Measurements from ENCODE around the gene TGM2. TPM values are rescaled to one million over a fixed set of nuclear protein-coding genes. Genes with fewer than 3 reads are reported as not detected.

The TGM2 gene
- total RNA-seq (10 to 100 TPM; 15.5 to 63.3 TPM), polyA plus RNA-seq (ENCODE audit: insufficient read length in 2 of 2) (10 to 100 TPM; 12.9 to 23.7 TPM)
- long read RNA-seq, donor 1, full-length matches to known transcripts = 1 of 1 reads
- long read RNA-seq, donor 1, partial matches to known transcripts = 0 of 1 reads
- long read RNA-seq, donor 1, other reads (novel, unspliced or antisense) = 0 of 1 reads
- long read RNA-seq, donor 2, partial matches to known transcripts = 0 of 2 reads
- long read RNA-seq, donor 2, other reads (novel, unspliced or antisense) = 0 of 2 reads
- long read RNA-seq, donor 3, full-length matches to known transcripts = 3 of 3 reads
- long read RNA-seq, donor 3, partial matches to known transcripts = 0 of 3 reads
- long read RNA-seq, donor 3, other reads (novel, unspliced or antisense) = 0 of 3 reads
- long read RNA-seq, donor 4, full-length matches to known transcripts = 12 of 12 reads
- long read RNA-seq, donor 4, partial matches to known transcripts = 0 of 12 reads
- long read RNA-seq, donor 4, other reads (novel, unspliced or antisense) = 0 of 12 reads

GRCh38 chr20:38165089-38165965 is at the start of gene TGM2:
Gene TGM2, minus strand, starts transcription at chr20:38165270. Its CDS starts 72 bp downstream, at chr20:38165198.
- Histone ChIP-seq H3K27me3 (ENCODE audit: control insufficient read depth, insufficient read depth, low read length) (peaks cover 7% of the 10 kb centered on the region), H3K36me3 (ENCODE audit: control insufficient read depth, insufficient read depth, low read length) (no peaks in the 10 kb centered on the region), H3K4me3 (ENCODE audit: low read depth, low read length) (peak within 1 kb of the TSS; percentile 14), H3K9me3 (ENCODE audit: control insufficient read depth, insufficient read depth, low read length) (no peaks in the 10 kb centered on the region), H3K27ac (ENCODE audit: low read depth, low read length) (no peak within 1 kb of the TSS), H3K4me1 (ENCODE audit: control insufficient read depth, insufficient read depth, low read length) (peaks cover 15% of the 10 kb centered on the region)
- 15% methylated on average over 46 of the region's 46 CpGs for WGBS (ENCODE audit: insufficient coverage)
- DNase-seq (ENCODE audit: low read depth in 4 of 6, low spot score in 6 of 6) = peak in 2 of 6 donors; percentile 28 to 55

- Histone ChIP-seq H3K27ac (ENCODE audit: low read depth, low read length) (no peak overlapping the region), H3K27me3 (ENCODE audit: control insufficient read depth, insufficient read depth, low read length) (no peaks in the 10 kb centered on the region), H3K4me3 (ENCODE audit: low read depth, low read length) (no peak overlapping the region), H3K4me1 (ENCODE audit: control insufficient read depth, insufficient read depth, low read length) (peaks cover 45% of the 10 kb centered on the region), H3K9me3 (ENCODE audit: control insufficient read depth, insufficient read depth, low read length) (no peaks in the 10 kb centered on the region), H3K36me3 (ENCODE audit: control insufficient read depth, insufficient read depth, low read length) (peaks cover 4% of the 10 kb centered on the region)
- DNase-seq (ENCODE audit: low read depth in 4 of 6, low spot score in 6 of 6) = peak in 1 of 6 donors; percentile 93
- WGBS (ENCODE audit: insufficient coverage) = 43% methylated on average over 16 of the region's 19 CpGs
These were observed 49.5 kb upstream of the TGM2 start for GRCh38 chr20:38214256-38215193.

GRCh38 chr20:38213607-38213940 is 48.5 kb upstream of the TGM2 start:
- Histone ChIP-seq H3K27ac (ENCODE audit: low read depth, low read length) (no peak overlapping the region), H3K36me3 (ENCODE audit: control insufficient read depth, insufficient read depth, low read length) (peaks cover 4% of the 10 kb centered on the region), H3K27me3 (ENCODE audit: control insufficient read depth, insufficient read depth, low read length) (no peaks in the 10 kb centered on the region), H3K9me3 (ENCODE audit: control insufficient read depth, insufficient read depth, low read length) (no peaks in the 10 kb centered on the region), H3K4me1 (ENCODE audit: control insufficient read depth, insufficient read depth, low read length) (peaks cover 44% of the 10 kb centered on the region), H3K4me3 (ENCODE audit: low read depth, low read length) (no peak overlapping the region)
- 90% methylated on average over 5 of the region's 5 CpGs for WGBS (ENCODE audit: insufficient coverage)
- DNase-seq (ENCODE audit: low read depth in 4 of 6, low spot score in 6 of 6) = no peak

- Histone ChIP-seq H3K27me3 (ENCODE audit: control insufficient read depth, insufficient read depth, low read length) (no peaks in the 10 kb centered on the region), H3K9me3 (ENCODE audit: control insufficient read depth, insufficient read depth, low read length) (no peaks in the 10 kb centered on the region), H3K27ac (ENCODE audit: low read depth, low read length) (no peak overlapping the region), H3K36me3 (ENCODE audit: control insufficient read depth, insufficient read depth, low read length) (peaks cover 4% of the 10 kb centered on the region), H3K4me1 (ENCODE audit: control insufficient read depth, insufficient read depth, low read length) (peaks cover 42% of the 10 kb centered on the region), H3K4me3 (ENCODE audit: low read depth, low read length) (no peak overlapping the region)
- DNase-seq (ENCODE audit: low read depth in 4 of 6, low spot score in 6 of 6) = no peak
- 77% methylated on average over 17 of the region's 18 CpGs for WGBS (ENCODE audit: insufficient coverage)
These were observed 47.9 kb upstream of the TGM2 start for GRCh38 chr20:38212806-38213606.

- Histone ChIP-seq H3K9me3 (ENCODE audit: control insufficient read depth, insufficient read depth, low read length) (no peaks in the 10 kb centered on the region), H3K27me3 (ENCODE audit: control insufficient read depth, insufficient read depth, low read length) (no peaks in the 10 kb centered on the region), H3K27ac (ENCODE audit: low read depth, low read length) (no peak overlapping the region), H3K4me1 (ENCODE audit: control insufficient read depth, insufficient read depth, low read length) (peaks cover 42% of the 10 kb centered on the region), H3K4me3 (ENCODE audit: low read depth, low read length) (no peak overlapping the region), H3K36me3 (ENCODE audit: control insufficient read depth, insufficient read depth, low read length) (no peaks in the 10 kb centered on the region)
- DNase-seq (ENCODE audit: low read depth in 4 of 6, low spot score in 6 of 6) = peak in 1 of 6 donors; percentile 81
- 34% methylated on average over 6 of the region's 9 CpGs for WGBS (ENCODE audit: insufficient coverage)
These were observed 46.4 kb upstream of the TGM2 start for GRCh38 chr20:38211200-38212097.

- Histone ChIP-seq H3K4me1 (ENCODE audit: control insufficient read depth, insufficient read depth, low read length) (peaks cover 42% of the 10 kb centered on the region), H3K27ac (ENCODE audit: low read depth, low read length) (no peak overlapping the region), H3K36me3 (ENCODE audit: control insufficient read depth, insufficient read depth, low read length) (no peaks in the 10 kb centered on the region), H3K27me3 (ENCODE audit: control insufficient read depth, insufficient read depth, low read length) (no peaks in the 10 kb centered on the region), H3K9me3 (ENCODE audit: control insufficient read depth, insufficient read depth, low read length) (no peaks in the 10 kb centered on the region), H3K4me3 (ENCODE audit: low read depth, low read length) (no peak overlapping the region)
- peak in 3 of 6 donors; percentile 49 to 92 (median 77) for DNase-seq (ENCODE audit: low read depth in 4 of 6, low spot score in 6 of 6)
- 21% methylated on average over 5 of the region's 6 CpGs for WGBS (ENCODE audit: insufficient coverage)
These were observed 45.7 kb upstream of the TGM2 start for GRCh38 chr20:38210741-38211140.

GRCh38 chr20:38209736-38210405 is 44.8 kb upstream of the TGM2 start:
- 88% methylated on average over 3 of the region's 3 CpGs for WGBS (ENCODE audit: insufficient coverage)
- H3K4me3 ChIP-seq (ENCODE audit: low read depth, low read length) = no peak overlapping the region
- no peaks in the 10 kb centered on the region for H3K9me3 ChIP-seq (ENCODE audit: control insufficient read depth, insufficient read depth, low read length)
- H3K27me3 ChIP-seq (ENCODE audit: control insufficient read depth, insufficient read depth, low read length) = no peaks in the 10 kb centered on the region
- DNase-seq (ENCODE audit: low read depth in 4 of 6, low spot score in 6 of 6) = no peak
- H3K4me1 ChIP-seq (ENCODE audit: control insufficient read depth, insufficient read depth, low read length) = peaks cover 35% of the 10 kb centered on the region
- no peak overlapping the region for H3K27ac ChIP-seq (ENCODE audit: low read depth, low read length)
- no peaks in the 10 kb centered on the region for H3K36me3 ChIP-seq (ENCODE audit: control insufficient read depth, insufficient read depth, low read length)
